ENCODE data around the gene SPSB4. TPM values are rescaled to one million over a fixed set of nuclear protein-coding genes. Genes with fewer than 3 reads are reported as not detected.
A peak's percentile ranks its signal among the peaks of the same experiment; 100 is the strongest.

The SPSB4 gene
- total and polyA plus RNA-seq, 9 donors = 13.1 to 29.8 (median 26.6) TPM

- H3K9me3 ChIP-seq (replicated peaks; ENCODE audit: control insufficient read depth, low read depth, low read length) = no peaks in the 10 kb centered on the region
- peaks cover 21% of the 10 kb centered on the region for H3K4me1 ChIP-seq (ENCODE audit: control insufficient read depth, insufficient read depth, low read length)
- H3K27ac ChIP-seq (ENCODE audit: low read length) = no peak overlapping the region
- WGBS (ENCODE audit: insufficient coverage) = 68% methylated on average over 7 of the region's 12 CpGs
- no peak overlapping the region for H3K4me3 ChIP-seq (ENCODE audit: low read length)
- peaks cover 22% of the 10 kb centered on the region for H3K36me3 ChIP-seq (ENCODE audit: control insufficient read depth, insufficient read depth, low read length)
- no peaks in the 10 kb centered on the region for H3K27me3 ChIP-seq (ENCODE audit: control insufficient read depth, insufficient read depth, low read length)
- no peak for DNase-seq
Measured at GRCh38 chr3:141150081-141150830, 99.1 kb downstream of the SPSB4 start.

GRCh38 chr3:141150931-141151330, 99.8 kb downstream of the SPSB4 start:
- no peaks in the 10 kb centered on the region for H3K27me3 ChIP-seq (ENCODE audit: control insufficient read depth, insufficient read depth, low read length)
- H3K27ac ChIP-seq (ENCODE audit: low read length) = peak overlapping the region; percentile 8

GRCh38 chr3:141151439-141151838, 100.3 kb downstream of the SPSB4 start:
- peak; percentile 67 for DNase-seq
- no peaks in the 10 kb centered on the region for H3K27me3 ChIP-seq (ENCODE audit: control insufficient read depth, insufficient read depth, low read length)
- H3K36me3 ChIP-seq (ENCODE audit: control insufficient read depth, insufficient read depth, low read length) = peaks cover 22% of the 10 kb centered on the region
- H3K4me3 ChIP-seq (ENCODE audit: low read length) = no peak overlapping the region
- peaks cover 21% of the 10 kb centered on the region for H3K4me1 ChIP-seq (ENCODE audit: control insufficient read depth, insufficient read depth, low read length)
- H3K9me3 ChIP-seq (replicated peaks; ENCODE audit: control insufficient read depth, low read depth, low read length) = no peaks in the 10 kb centered on the region
- no peak overlapping the region for H3K27ac ChIP-seq (ENCODE audit: low read length)
- WGBS (ENCODE audit: insufficient coverage) = no CpG with 5 or more reads among the region's 9 CpGs

More at GRCh38 chr3:141150931-141151330, 99.8 kb downstream of the SPSB4 start:
- 92% methylated on average over 2 of the region's 2 CpGs for WGBS (ENCODE audit: insufficient coverage)
- DNase-seq = no peak
- H3K36me3 ChIP-seq (ENCODE audit: control insufficient read depth, insufficient read depth, low read length) = peaks cover 22% of the 10 kb centered on the region
- no peak overlapping the region for H3K4me3 ChIP-seq (ENCODE audit: low read length)
- peaks cover 21% of the 10 kb centered on the region for H3K4me1 ChIP-seq (ENCODE audit: control insufficient read depth, insufficient read depth, low read length)
- H3K9me3 ChIP-seq (replicated peaks; ENCODE audit: control insufficient read depth, low read depth, low read length) = no peaks in the 10 kb centered on the region

- WGBS (ENCODE audit: insufficient coverage) = 87% methylated on average over 7 of the region's 9 CpGs
- DNase-seq = no peak
Measured at GRCh38 chr3:141152130-141152529, 101.0 kb downstream of the SPSB4 start.

GRCh38 chr3:141152801-141153678, 101.9 kb downstream of the SPSB4 start:
- Histone ChIP-seq H3K36me3 (ENCODE audit: control insufficient read depth, insufficient read depth, low read length) (peaks cover 11% of the 10 kb centered on the region), H3K4me1 (ENCODE audit: control insufficient read depth, insufficient read depth, low read length) (peaks cover 21% of the 10 kb centered on the region), H3K27me3 (ENCODE audit: control insufficient read depth, insufficient read depth, low read length) (no peaks in the 10 kb centered on the region), H3K4me3 (ENCODE audit: low read length) (no peak overlapping the region), H3K9me3 (replicated peaks; ENCODE audit: control insufficient read depth, low read depth, low read length) (no peaks in the 10 kb centered on the region), H3K27ac (ENCODE audit: low read length) (peak overlapping the region; percentile 0)
- DNase-seq = peak; percentile 59
- WGBS (ENCODE audit: insufficient coverage) = 73% methylated on average over 3 of the region's 7 CpGs

More at GRCh38 chr3:141152130-141152529, 101.0 kb downstream of the SPSB4 start:
- Histone ChIP-seq H3K27ac (ENCODE audit: low read length) (no peak overlapping the region), H3K9me3 (replicated peaks; ENCODE audit: control insufficient read depth, low read depth, low read length) (no peaks in the 10 kb centered on the region), H3K36me3 (ENCODE audit: control insufficient read depth, insufficient read depth, low read length) (peaks cover 18% of the 10 kb centered on the region), H3K4me1 (ENCODE audit: control insufficient read depth, insufficient read depth, low read length) (peaks cover 21% of the 10 kb centered on the region), H3K27me3 (ENCODE audit: control insufficient read depth, insufficient read depth, low read length) (no peaks in the 10 kb centered on the region), H3K4me3 (ENCODE audit: low read length) (no peak overlapping the region)

GRCh38 chr3:141153679-141153966, 102.5 kb downstream of the SPSB4 start:
- Histone ChIP-seq H3K36me3 (ENCODE audit: control insufficient read depth, insufficient read depth, low read length) (peaks cover 5% of the 10 kb centered on the region), H3K27me3 (ENCODE audit: control insufficient read depth, insufficient read depth, low read length) (no peaks in the 10 kb centered on the region), H3K4me1 (ENCODE audit: control insufficient read depth, insufficient read depth, low read length) (peaks cover 21% of the 10 kb centered on the region), H3K4me3 (ENCODE audit: low read length) (no peak overlapping the region), H3K27ac (ENCODE audit: low read length) (no peak overlapping the region), H3K9me3 (replicated peaks; ENCODE audit: control insufficient read depth, low read depth, low read length) (peaks cover 2% of the 10 kb centered on the region)
- no peak for DNase-seq
- WGBS (ENCODE audit: insufficient coverage) = 82% methylated on average over 1 of the region's 1 CpG

GRCh38 chr3:141164852-141165251, 113.7 kb downstream of the SPSB4 start:
- peaks cover 11% of the 10 kb centered on the region for H3K9me3 ChIP-seq (replicated peaks; ENCODE audit: control insufficient read depth, low read depth, low read length)
- no peaks in the 10 kb centered on the region for H3K36me3 ChIP-seq (ENCODE audit: control insufficient read depth, insufficient read depth, low read length)
- H3K27me3 ChIP-seq (ENCODE audit: control insufficient read depth, insufficient read depth, low read length) = no peaks in the 10 kb centered on the region
- peak; percentile 84 for DNase-seq
- no peaks in the 10 kb centered on the region for H3K4me1 ChIP-seq (ENCODE audit: control insufficient read depth, insufficient read depth, low read length)
- no CpG with 5 or more reads among the region's 5 CpGs for WGBS (ENCODE audit: insufficient coverage)
- H3K4me3 ChIP-seq (ENCODE audit: low read length) = no peak overlapping the region
- peak overlapping the region; percentile 80 for H3K27ac ChIP-seq (ENCODE audit: low read length)

- Histone ChIP-seq H3K27ac (ENCODE audit: low read length) (no peak overlapping the region), H3K4me1 (ENCODE audit: control insufficient read depth, insufficient read depth, low read length) (no peaks in the 10 kb centered on the region), H3K36me3 (ENCODE audit: control insufficient read depth, insufficient read depth, low read length) (no peaks in the 10 kb centered on the region), H3K9me3 (replicated peaks; ENCODE audit: control insufficient read depth, low read depth, low read length) (peaks cover 3% of the 10 kb centered on the region), H3K4me3 (ENCODE audit: low read length) (no peak overlapping the region), H3K27me3 (ENCODE audit: control insufficient read depth, insufficient read depth, low read length) (no peaks in the 10 kb centered on the region)
- no CpG with 5 or more reads among the region's 4 CpGs for WGBS (ENCODE audit: insufficient coverage)
- DNase-seq = no peak
Measured at GRCh38 chr3:141167681-141168080, 116.5 kb downstream of the SPSB4 start.

GRCh38 chr3:141170678-141171295, 119.6 kb downstream of the SPSB4 start:
- no peak overlapping the region for H3K27ac ChIP-seq (ENCODE audit: low read length)
- H3K4me1 ChIP-seq (ENCODE audit: control insufficient read depth, insufficient read depth, low read length) = no peaks in the 10 kb centered on the region
- H3K4me3 ChIP-seq (ENCODE audit: low read length) = no peak overlapping the region
- H3K36me3 ChIP-seq (ENCODE audit: control insufficient read depth, insufficient read depth, low read length) = no peaks in the 10 kb centered on the region
- 89% methylated on average over 3 of the region's 4 CpGs for WGBS (ENCODE audit: insufficient coverage)
- H3K9me3 ChIP-seq (replicated peaks; ENCODE audit: control insufficient read depth, low read depth, low read length) = peaks cover 3% of the 10 kb centered on the region
- no peak for DNase-seq
- no peaks in the 10 kb centered on the region for H3K27me3 ChIP-seq (ENCODE audit: control insufficient read depth, insufficient read depth, low read length)

GRCh38 chr3:141174674-141175073, 123.5 kb downstream of the SPSB4 start:
- no peak overlapping the region for H3K4me3 ChIP-seq (ENCODE audit: low read length)
- no peaks in the 10 kb centered on the region for H3K9me3 ChIP-seq (replicated peaks; ENCODE audit: control insufficient read depth, low read depth, low read length)
- H3K27me3 ChIP-seq (ENCODE audit: control insufficient read depth, insufficient read depth, low read length) = no peaks in the 10 kb centered on the region
- no CpG with 5 or more reads among the region's 2 CpGs for WGBS (ENCODE audit: insufficient coverage)
- peaks cover 7% of the 10 kb centered on the region for H3K4me1 ChIP-seq (ENCODE audit: control insufficient read depth, insufficient read depth, low read length)
- DNase-seq = no peak
- no peaks in the 10 kb centered on the region for H3K36me3 ChIP-seq (ENCODE audit: control insufficient read depth, insufficient read depth, low read length)
- no peak overlapping the region for H3K27ac ChIP-seq (ENCODE audit: low read length)

All from muscle of leg (tissue), 11 donors.